K562 (cell line): Measurements from ENCODE around the gene LRRC43. TPM values are rescaled to one million over a fixed set of nuclear protein-coding genes. Genes with fewer than 3 reads are reported as not detected.

Experiments used
- ATF3 ChIP-seq, 2 experiments: fragments of 450-650 bp in 1 of 2; sonication (generic) in 1 of 2; formaldehyde crosslinking in 1 of 2; IDR thresholded peaks in 1 of 2; conservative IDR thresholded peaks in 1 of 2; 2 replicates each; pipeline versions ENCODE4 v1.6.1 to v1.8.1; 2016 to 2023; ENCODE audit warnings: mild to moderate bottlenecking in 2 of 2, moderate library complexity in 2 of 2, inconsistent platforms in 1 of 2, missing genetic modification reagents in 1 of 2
- DMBX1 ChIP-seq: fragments of 250-450 bp; sonication (Bioruptor Pico); IDR thresholded peaks from 2 replicates; pipeline ENCODE4 v1.8.0; 2022; ENCODE audit warnings: inconsistent platforms, mild to moderate bottlenecking, moderate library complexity, borderline replicate concordance
- ERF ChIP-seq: fragments of 450-650 bp; formaldehyde crosslinking; IDR thresholded peaks from 2 replicates; pipeline ENCODE4 v1.4.0; 2020; ENCODE audit warnings: mild to moderate bottlenecking, mixed read lengths
- GMEB1 ChIP-seq: fragments of 250-450 bp; sonication (Bioruptor Pico); IDR thresholded peaks from 2 replicates; pipeline ENCODE4 v1.4.0; 2020; ENCODE audit warnings: mild to moderate bottlenecking
- HCFC1 ChIP-seq: IDR thresholded peaks from 2 replicates; pipeline ENCODE4 v1.6.1; 2012; ENCODE audit warnings: low read depth, low read length, improper control_type of control experiment
- HDAC1 ChIP-seq, 2 experiments: fragments of 450-650 bp; IDR thresholded peaks; 2 replicates each; pipeline ENCODE4 v1.6.1; 2016 to 2017; ENCODE audit warnings: inconsistent platforms in 1 of 2, mild to moderate bottlenecking in 1 of 2, moderate library complexity in 1 of 2
- IRF1 ChIP-seq: sonication (generic); formaldehyde crosslinking; IDR thresholded peaks from 2 replicates; pipeline ENCODE4 v1.8.0; 2022; ENCODE audit warnings: missing genetic modification reagents, mild to moderate bottlenecking, borderline replicate concordance
- KAT7 ChIP-seq: sonication (generic); formaldehyde crosslinking; IDR thresholded peaks from 2 replicates; pipeline ENCODE4 v1.8.0; 2022; ENCODE audit warnings: missing genetic modification reagents, mild to moderate bottlenecking, borderline replicate concordance
- MAFG ChIP-seq: fragments of 450-650 bp; conservative IDR thresholded peaks from 2 replicates; pipeline ENCODE4 v1.6.1; 2016; ENCODE audit warnings: missing genetic modification characterization, missing compliant biosample characterization
- MXI1 ChIP-seq: IDR thresholded peaks from 2 replicates; pipeline ENCODE4 v1.6.1; 2011; ENCODE audit warnings: low read depth, mild to moderate bottlenecking, improper control_type of control experiment, low read length
- MYNN ChIP-seq, 2 experiments: sonication (generic); formaldehyde crosslinking in 1 of 2; IDR thresholded peaks; 2 replicates each; pipeline versions ENCODE4 v1.5.0 to v1.6.1; 2016 to 2020; ENCODE audit warnings: antibody characterized with exemption in 1 of 2, missing genetic modification reagents in 1 of 2
- RBBP5 ChIP-seq: fragments of 200-600 bp; sonication (generic); IDR thresholded peaks from 2 replicates; pipeline ENCODE4 v1.6.1; 2012; ENCODE audit warnings: borderline replicate concordance, mild to moderate bottlenecking, low read length, control low read depth, inconsistent platforms; ENCODE audit not compliant: insufficient read depth, poor library complexity, severe bottlenecking
- SOX6 ChIP-seq: fragments of 450-650 bp; IDR thresholded peaks from 2 replicates; pipeline ENCODE4 v1.6.1; 2014; ENCODE audit warnings: mild to moderate bottlenecking
- ZC3H4 ChIP-seq: sonication (generic); formaldehyde crosslinking; IDR thresholded peaks from 2 replicates; pipeline ENCODE4 v1.9.0; 2021; ENCODE audit warnings: missing genetic modification reagents, borderline replicate concordance
- ZKSCAN1 ChIP-seq: fragments of 150-350 bp; IDR thresholded peaks from 2 replicates; pipeline ENCODE4 v1.6.1; 2016; ENCODE audit warnings: low read depth, low read length
- ZNF217 ChIP-seq: sonication (generic); formaldehyde crosslinking; IDR thresholded peaks from 2 replicates; pipeline ENCODE4 v1.8.0; 2022; ENCODE audit warnings: mild to moderate bottlenecking, missing genetic modification reagents
- polyA plus RNA-seq, 8 experiments: library from polyadenylated mRNA; depleted of rRNA in 4 of 8; stranded (reverse) in 5 of 8; unstranded in 3 of 8; fragments of >200 nt; fragmentation: Nextera tagmentation in 2 of 8; fragmentation: Illumina TruSeq in 1 of 8; extraction: Ambion mirVana in 2 of 8; extraction: Trizol in 1 of 8; gene quantifications; 2 replicates each; pipeline versions ENCODE4 v1.2.1 to v1.2.3, GENCODE V29; 2011 to 2014; ENCODE audit warnings: inconsistent platforms in 1 of 8, missing spikeins in 1 of 8
- total RNA-seq, 7 experiments: library from RNA; depleted of rRNA in 6 of 7; stranded (reverse); fragments of >200 nt in 6 of 7; fragmentation: Illumina TruSeq in 2 of 7; extraction: Trizol in 2 of 7; gene quantifications; 2 replicates each; pipeline versions ENCODE4 v1.2.1 to v1.2.3, GENCODE V29; 2011 to 2021; ENCODE audit warnings: low replicate concordance in 1 of 7
- TF ChIP-seq, protein P1 (sequence below): sonication (generic); formaldehyde crosslinking; IDR thresholded peaks from 2 replicates; pipeline ENCODE4 v1.8.0; 2022; ENCODE audit warnings: mild to moderate bottlenecking, missing genetic modification reagents, borderline replicate concordance
- TF ChIP-seq, protein P2 (sequence below): sonication (generic); formaldehyde crosslinking; IDR thresholded peaks from 2 replicates; pipeline ENCODE4 v1.5.0; 2020; ENCODE audit warnings: missing genetic modification reagents

LRRC43 gene
- total and polyA plus RNA-seq, 9 of the 15 experiments (the other 6 are each of a cell fraction or from before 2014, with no cell fraction given) = 0.19 TPM; not detected in 8

- no peak for TF ChIP-seq ATF3 (IDR thresholded peaks at IDR 0.05)
- TF ChIP-seq ATF3 (CRISPR knock-in tag; conservative IDR thresholded peaks at IDR 0.05) = no peak
- no peak for TF ChIP-seq MAFG (tag)
- peak in 1 of 2 experiments; percentile 95; a peak in 2 of 4 replicates for TF ChIP-seq HDAC1 (IDR thresholded peaks at IDR 0.05)
- TF ChIP-seq HCFC1 = peak; percentile 79
- no peak for TF ChIP-seq ZKSCAN1
- peak; percentile 96 for TF ChIP-seq GMEB1 (CRISPR knock-in tag)
- peak; percentile 98 for TF ChIP-seq RBBP5
- no peak for TF ChIP-seq ZC3H4 (CRISPR knock-in tag)
- TF ChIP-seq, protein P1, sequence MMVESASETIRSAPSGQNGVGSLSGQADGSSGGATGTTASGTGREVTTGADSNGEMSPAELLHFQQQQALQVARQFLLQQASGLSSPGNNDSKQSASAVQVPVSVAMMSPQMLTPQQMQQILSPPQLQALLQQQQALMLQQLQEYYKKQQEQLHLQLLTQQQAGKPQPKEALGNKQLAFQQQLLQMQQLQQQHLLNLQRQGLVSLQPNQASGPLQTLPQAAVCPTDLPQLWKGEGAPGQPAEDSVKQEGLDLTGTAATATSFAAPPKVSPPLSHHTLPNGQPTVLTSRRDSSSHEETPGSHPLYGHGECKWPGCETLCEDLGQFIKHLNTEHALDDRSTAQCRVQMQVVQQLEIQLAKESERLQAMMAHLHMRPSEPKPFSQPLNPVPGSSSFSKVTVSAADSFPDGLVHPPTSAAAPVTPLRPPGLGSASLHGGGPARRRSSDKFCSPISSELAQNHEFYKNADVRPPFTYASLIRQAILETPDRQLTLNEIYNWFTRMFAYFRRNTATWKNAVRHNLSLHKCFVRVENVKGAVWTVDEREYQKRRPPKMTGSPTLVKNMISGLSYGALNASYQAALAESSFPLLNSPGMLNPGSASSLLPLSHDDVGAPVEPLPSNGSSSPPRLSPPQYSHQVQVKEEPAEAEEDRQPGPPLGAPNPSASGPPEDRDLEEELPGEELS (CRISPR knock-in tag) = 0 out of 2 replicates have a peak, but pooled peaks have one; percentile 4
- peak; percentile 38; the same call in 1 of the 2 replicates for TF ChIP-seq MXI1
- no peak for TF ChIP-seq DMBX1 (CRISPR knock-in tag)
- TF ChIP-seq ERF (CRISPR knock-in tag) = peak; percentile 78; the same call in 1 of the 2 replicates
- 0 out of 2 replicates have a peak, but pooled peaks have one; percentile 50 for TF ChIP-seq KAT7
- no peak for TF ChIP-seq MYNN (IDR thresholded peaks at IDR 0.05)
- no peak for TF ChIP-seq MYNN (CRISPR knock-in tag; IDR thresholded peaks at IDR 0.05)
- peak; percentile 11; the same call in 1 of the 2 replicates for TF ChIP-seq SOX6
- no peak for TF ChIP-seq IRF1 (CRISPR knock-in tag)
- no peak for TF ChIP-seq ZNF217 (CRISPR knock-in tag)
- TF ChIP-seq, protein P2, sequence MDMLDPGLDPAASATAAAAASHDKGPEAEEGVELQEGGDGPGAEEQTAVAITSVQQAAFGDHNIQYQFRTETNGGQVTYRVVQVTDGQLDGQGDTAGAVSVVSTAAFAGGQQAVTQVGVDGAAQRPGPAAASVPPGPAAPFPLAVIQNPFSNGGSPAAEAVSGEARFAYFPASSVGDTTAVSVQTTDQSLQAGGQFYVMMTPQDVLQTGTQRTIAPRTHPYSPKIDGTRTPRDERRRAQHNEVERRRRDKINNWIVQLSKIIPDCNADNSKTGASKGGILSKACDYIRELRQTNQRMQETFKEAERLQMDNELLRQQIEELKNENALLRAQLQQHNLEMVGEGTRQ (CRISPR knock-in tag) = no peak
These were observed 42.9 kb downstream of the LRRC43 start, which contains the start of gene DIABLO (continued) for GRCh38 chr12:122225683-122226365.
